Fibroblast of lung (primary cell): ENCODE results near the gene GPR42. TPM values are rescaled to one million over a fixed set of nuclear protein-coding genes. Genes with fewer than 3 reads are reported as not detected.

Experiments
- DNase-seq, 2 donors: peaks; one replicate each; pipeline versions ENCODE4 v3.0.0 to v3.0.0-alpha.2; 2010; ENCODE audit warnings: low read depth in 2 of 2
- H2AFZ ChIP-seq: 2 replicates; pipeline ENCODE4 v1.5.1; 2012; ENCODE audit warnings: low read length, control low read depth, inconsistent platforms
- H3K27ac ChIP-seq: 2 replicates; pipeline ENCODE4 v1.5.1; 2011; ENCODE audit warnings: low read length, control low read depth; ENCODE audit not compliant: insufficient read depth
- H3K27me3 ChIP-seq: 2 replicates; pipeline ENCODE4 v1.5.1; 2011; ENCODE audit warnings: mild to moderate bottlenecking, low read length; ENCODE audit not compliant: control insufficient read depth, insufficient read depth
- H3K36me3 ChIP-seq: 2 replicates; pipeline ENCODE4 v1.5.1; 2011; ENCODE audit warnings: low read length; ENCODE audit not compliant: control insufficient read depth, insufficient read depth
- H3K4me1 ChIP-seq: 2 replicates; pipeline ENCODE4 v1.5.1; 2011; ENCODE audit warnings: low read length; ENCODE audit not compliant: control insufficient read depth, insufficient read depth; ENCODE audit errors: extremely low read depth
- H3K4me2 ChIP-seq: 2 replicates; pipeline ENCODE4 v1.5.1; 2011; ENCODE audit warnings: low read length, control low read depth; ENCODE audit not compliant: insufficient read depth; ENCODE audit errors: extremely low read depth
- H3K4me3 ChIP-seq, 4 experiments: fragments of 200-600 bp in 1 of 4; sonication (generic) in 1 of 4; replicated peaks in 1 of 4; 2 replicates each; pipeline ENCODE4 v1.5.1; 2011 to 2016; ENCODE audit warnings: low read length in 4 of 4, low read depth in 3 of 4, mild to moderate bottlenecking in 3 of 4, control low read depth in 2 of 4, inconsistent platforms in 1 of 4, mixed read lengths in 1 of 4; ENCODE audit not compliant: insufficient read depth in 1 of 4; ENCODE audit errors: control extremely low read depth in 1 of 4
- H3K79me2 ChIP-seq: 2 replicates; pipeline ENCODE4 v1.5.1; 2012; ENCODE audit warnings: mild to moderate bottlenecking, low read length, inconsistent platforms; ENCODE audit not compliant: control insufficient read depth, insufficient read depth
- H3K9ac ChIP-seq: 2 replicates; pipeline ENCODE4 v1.5.1; 2011; ENCODE audit warnings: mild to moderate bottlenecking, low read length, control low read depth; ENCODE audit not compliant: insufficient read depth
- H3K9me3 ChIP-seq: 2 replicates; pipeline ENCODE4 v1.5.1; 2012; ENCODE audit warnings: low read depth, low read length; ENCODE audit not compliant: control insufficient read depth, insufficient read depth
- H4K20me1 ChIP-seq: 2 replicates; pipeline ENCODE4 v1.5.1; 2011; ENCODE audit warnings: low read length; ENCODE audit not compliant: control insufficient read depth, insufficient read depth; ENCODE audit errors: extremely low read depth
- CTCF ChIP-seq, 2 donors: IDR thresholded peaks in 1 of 2; conservative IDR thresholded peaks in 1 of 2; 1 replicate in 1 of 2; 2 replicates in 1 of 2; pipeline ENCODE4 v1.5.1; 2011 to 2012; ENCODE audit warnings: low read length in 2 of 2, control low read depth in 1 of 2, inconsistent platforms in 1 of 2, low read depth in 1 of 2, mild to moderate bottlenecking in 1 of 2
- EZH2 ChIP-seq: IDR thresholded peaks from 2 replicates; pipeline ENCODE4 v1.5.1; 2012; ENCODE audit warnings: low read length, control low read depth, mild to moderate bottlenecking; ENCODE audit errors: missing control alignments
- polyA plus RNA-seq, 2 donors: library from polyadenylated mRNA; depleted of rRNA in 1 of 2; stranded (reverse) in 1 of 2; unstranded in 1 of 2; fragments of >200 nt; gene quantifications; 2 replicates each; pipeline ENCODE4 v1.2.1, GENCODE V29; 2011 to 2012; ENCODE audit warnings: missing spikeins in 1 of 2
- total RNA-seq: library from RNA; depleted of rRNA; stranded (reverse); fragments of >200 nt; gene quantifications from 2 replicates; pipeline ENCODE4 v1.2.1, GENCODE V29; 2014

GPR42 gene
- total and polyA plus RNA-seq, 2 donors (not counting 1 experiment from before 2014, with no cell fraction given), result not detected

GRCh38 chr19:35345671-35346111 lies 25.2 kb upstream of the GPR42 start:
- no peak for DNase-seq
- Histone ChIP-seq H3K79me2 (no peaks in the 10 kb centered on the region), H4K20me1 (no peaks in the 10 kb centered on the region), H2AFZ (no peak overlapping the region), H3K36me3 (no peaks in the 10 kb centered on the region), H3K27ac (no peak overlapping the region), H3K4me1 (no peaks in the 10 kb centered on the region), H3K4me3 (no peak overlapping the region), H3K27me3 (no peaks in the 10 kb centered on the region), H3K4me2 (no peak overlapping the region), H3K9ac (no peak overlapping the region), H3K9me3 (no peaks in the 10 kb centered on the region)
- TF ChIP-seq EZH2, result no peak
- TF ChIP-seq CTCF (conservative IDR thresholded peaks at IDR 0.05 in 1 of 2, IDR thresholded peaks at IDR 0.05 in 1 of 2; ENCODE audit: low read depth in 1 of 2, low read length in 2 of 2), result no peak

- DNase-seq, result no peak
- H3K27me3 ChIP-seq, result no peaks in the 10 kb centered on the region
- H3K4me1 ChIP-seq, result no peaks in the 10 kb centered on the region
- no peak overlapping the region for H3K27ac ChIP-seq
- H2AFZ ChIP-seq, result no peak overlapping the region
- no peaks in the 10 kb centered on the region for H4K20me1 ChIP-seq
- no peaks in the 10 kb centered on the region for H3K79me2 ChIP-seq
- TF ChIP-seq CTCF (conservative IDR thresholded peaks at IDR 0.05 in 1 of 2, IDR thresholded peaks at IDR 0.05 in 1 of 2; ENCODE audit: low read depth in 1 of 2, low read length in 2 of 2) (no peak), EZH2 (no peak)
- no peaks in the 10 kb centered on the region for H3K36me3 ChIP-seq
- H3K9ac ChIP-seq, result no peak overlapping the region
- no peaks in the 10 kb centered on the region for H3K9me3 ChIP-seq
- H3K4me2 ChIP-seq, result no peak overlapping the region
- H3K4me3 ChIP-seq, result no peak overlapping the region
Measured at GRCh38 chr19:35346193-35347052, 24.4 kb upstream of the GPR42 start.

GRCh38 chr19:35347171-35347929 lies 23.5 kb upstream of the GPR42 start, which contains the start of gene FFAR1:
Gene FFAR1 (plus strand): TSS chr19:35347902. CDS start chr19:35351552, 3,650 bp downstream.
- Histone ChIP-seq H3K9me3 (no peaks in the 10 kb centered on the region), H2AFZ (no peak within 1 kb of the TSS), H3K4me1 (no peaks in the 10 kb centered on the region), H3K27me3 (no peaks in the 10 kb centered on the region), H4K20me1 (no peaks in the 10 kb centered on the region), H3K27ac (no peak within 1 kb of the TSS), H3K9ac (no peak within 1 kb of the TSS), H3K4me2 (no peak within 1 kb of the TSS), H3K79me2 (no peaks in the 10 kb centered on the region), H3K4me3 (no peak within 1 kb of the TSS), H3K36me3 (no peaks in the 10 kb centered on the region)
- DNase-seq, result no peak
- TF ChIP-seq CTCF (conservative IDR thresholded peaks at IDR 0.05 in 1 of 2, IDR thresholded peaks at IDR 0.05 in 1 of 2; ENCODE audit: low read depth in 1 of 2, low read length in 2 of 2) (no peak), EZH2 (no peak)
